ENCODE measurements around the gene APPBP2. TPM values are rescaled to one million over a fixed set of nuclear protein-coding genes. Genes with fewer than 3 reads are reported as not detected.
"Not testable (repeated sequence)": the region's sequence is repeated elsewhere in the genome, so short reads cannot be mapped to it uniquely, and the experiment has no call there.

APPBP2 gene
- total RNA-seq, 1 experiment from 2014 or later: 23.7 TPM

DNA sequence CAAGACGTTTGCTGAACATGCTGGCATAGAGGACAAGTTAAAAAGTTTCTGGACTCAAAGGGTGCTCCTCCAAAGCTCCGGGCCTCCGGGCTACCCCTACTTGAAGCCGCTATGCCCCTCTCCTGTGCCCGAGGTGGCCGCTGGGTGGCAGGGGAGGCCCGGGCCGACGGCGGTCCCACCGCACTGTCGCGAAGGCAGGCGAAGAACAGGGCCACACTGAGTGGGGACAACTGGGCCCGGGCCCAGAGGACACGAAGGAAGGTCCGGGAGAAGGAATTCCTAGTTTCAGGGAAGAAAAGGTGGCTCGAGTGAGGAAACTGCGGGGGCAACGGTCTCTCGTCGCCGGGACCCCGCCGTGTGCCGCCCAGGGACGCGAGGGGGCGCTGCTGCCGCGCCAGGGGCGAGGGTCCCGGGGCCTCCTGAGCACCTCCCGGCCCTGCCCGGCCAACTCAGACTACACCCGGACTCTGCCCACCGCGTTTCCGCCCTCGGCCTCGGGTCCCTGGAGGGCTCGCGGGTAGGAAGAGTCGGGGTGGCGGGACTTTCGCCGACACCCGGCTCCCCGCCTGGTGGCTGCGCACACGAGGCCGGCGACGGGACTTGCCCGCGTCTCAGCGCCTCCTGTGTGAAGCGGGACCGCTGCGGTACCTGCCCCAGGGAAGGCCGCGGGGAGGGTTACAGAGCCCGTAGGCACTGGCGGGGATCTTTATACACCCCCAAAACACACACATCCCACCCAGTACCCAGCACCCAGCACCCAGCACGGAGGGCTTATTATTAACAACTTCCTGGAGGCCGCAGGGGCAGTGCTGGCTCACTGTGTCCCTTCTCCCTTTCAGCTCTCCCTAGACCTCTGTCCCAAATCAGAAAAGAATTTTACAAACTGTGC lies 104.5 kb downstream of the APPBP2 start:
- no peak overlapping the region for H3K27ac ChIP-seq

DNA sequence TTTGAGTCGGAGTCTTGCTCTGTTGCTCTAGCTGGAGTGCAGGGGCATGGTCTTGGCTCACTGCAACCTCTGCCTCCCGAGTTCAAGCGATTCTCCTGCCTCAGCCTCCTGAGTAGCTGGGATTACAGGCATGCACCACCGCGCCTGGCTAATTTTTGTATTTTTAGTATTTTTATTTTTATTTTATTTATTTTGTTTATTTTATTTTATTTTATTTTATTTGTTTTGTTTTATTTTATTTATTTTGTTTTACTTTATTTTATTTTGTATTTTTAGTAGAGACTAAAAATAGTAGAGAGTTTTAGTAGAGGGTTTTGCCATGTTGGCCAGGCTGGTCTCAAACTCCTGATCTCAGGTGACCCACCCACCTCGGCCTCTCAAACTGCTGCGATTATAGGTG lies 106.2 kb downstream of the APPBP2 start:
- H3K36me3 ChIP-seq; H3K4me1 ChIP-seq; H3K9me3 ChIP-seq (replicated peaks); H3K27ac ChIP-seq; H3K4me3 ChIP-seq; H3K27me3 ChIP-seq; DNase-seq: not testable (repeated sequence)

More for the DNA sequence above, 104.5 kb downstream of the APPBP2 start:
- no peaks in the 10 kb centered on the region for H3K4me1 ChIP-seq
- no peaks in the 10 kb centered on the region for H3K27me3 ChIP-seq
- no peak overlapping the region for H3K4me3 ChIP-seq
- H3K36me3 ChIP-seq: no peaks in the 10 kb centered on the region
- DNase-seq: no peak
- no peaks in the 10 kb centered on the region for H3K9me3 ChIP-seq (replicated peaks)

GRCh38 chr17:60419003-60419402 lies 107.0 kb downstream of the APPBP2 start:
- not testable (repeated sequence) for H3K27me3 ChIP-seq; H3K27ac ChIP-seq; H3K9me3 ChIP-seq (replicated peaks); H3K4me3 ChIP-seq; DNase-seq; H3K4me1 ChIP-seq; H3K36me3 ChIP-seq

GRCh38 chr17:60416368-60416925 lies 109.6 kb downstream of the APPBP2 start:
- no peak for DNase-seq
- Histone ChIP-seq H3K36me3 (no peaks in the 10 kb centered on the region), H3K27ac (no peak overlapping the region), H3K4me1 (no peaks in the 10 kb centered on the region), H3K4me3 (no peak overlapping the region), H3K9me3 (replicated peaks) (no peaks in the 10 kb centered on the region), H3K27me3 (no peaks in the 10 kb centered on the region)

GRCh38 chr17:60415146-60415545 lies 110.9 kb downstream of the APPBP2 start:
- Histone ChIP-seq H3K27me3 (no peaks in the 10 kb centered on the region), H3K9me3 (replicated peaks) (no peaks in the 10 kb centered on the region), H3K4me3 (no peak overlapping the region), H3K36me3 (no peaks in the 10 kb centered on the region), H3K4me1 (no peaks in the 10 kb centered on the region), H3K27ac (no peak overlapping the region)
- DNase-seq: no peak

DNA sequence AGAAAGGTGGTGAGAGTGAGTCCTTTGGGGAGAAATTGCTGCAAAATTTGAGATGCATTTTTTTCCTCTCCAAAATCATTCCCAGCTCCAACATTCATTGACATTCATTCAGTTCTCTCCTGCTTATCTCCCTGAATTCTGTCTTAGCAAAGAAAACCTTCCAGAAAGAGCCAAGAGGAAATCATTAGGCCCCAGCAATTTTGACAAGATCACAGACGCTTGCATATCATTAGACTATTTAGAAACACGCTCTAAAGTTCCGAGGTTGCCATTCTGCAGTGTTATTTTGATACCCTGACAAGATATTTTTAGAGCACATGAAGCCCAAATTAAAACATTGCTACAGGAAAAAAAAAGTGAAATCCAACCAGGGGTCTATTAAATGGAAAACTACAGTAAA lies 113.3 kb downstream of the APPBP2 start:
- Histone ChIP-seq H3K36me3 (no peaks in the 10 kb centered on the region), H3K4me1 (no peaks in the 10 kb centered on the region; the same call in 1 of the 2 replicates), H3K4me3 (no peak overlapping the region), H3K9me3 (replicated peaks) (no peaks in the 10 kb centered on the region), H3K27me3 (no peaks in the 10 kb centered on the region), H3K27ac (no peak overlapping the region)
- DNase-seq: no peak

DNA sequence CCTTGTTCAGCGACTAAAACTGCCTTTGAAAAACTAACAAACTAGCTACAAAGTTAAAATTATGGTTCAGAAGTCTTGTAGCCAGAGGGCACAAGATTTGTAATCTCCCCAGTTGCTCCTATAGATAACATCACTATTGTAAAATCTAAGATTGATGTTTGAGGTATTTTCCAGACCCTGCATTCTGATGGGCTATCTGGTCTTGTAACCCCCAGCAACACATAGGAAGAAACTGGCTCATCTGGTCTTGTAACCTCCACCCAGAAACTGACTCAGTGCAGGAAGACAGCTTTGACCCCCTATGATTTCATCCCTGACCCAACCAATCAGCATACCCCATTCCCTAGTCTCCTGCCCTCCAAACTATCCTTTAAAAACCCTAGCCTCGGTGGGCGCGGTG lies 116.0 kb downstream of the APPBP2 start:
- DNase-seq: no peak

GRCh38 chr17:60406887-60407286 lies 119.2 kb downstream of the APPBP2 start:
- Histone ChIP-seq H3K4me3 (no peak overlapping the region), H3K27me3 (no peaks in the 10 kb centered on the region), H3K36me3 (no peaks in the 10 kb centered on the region), H3K4me1 (no peaks in the 10 kb centered on the region; the same call in 1 of the 2 replicates), H3K27ac (no peak overlapping the region), H3K9me3 (replicated peaks) (no peaks in the 10 kb centered on the region)
- DNase-seq: no peak

More for the DNA sequence above, 116.0 kb downstream of the APPBP2 start:
- H3K27me3 ChIP-seq: no peaks in the 10 kb centered on the region
- no peaks in the 10 kb centered on the region for H3K36me3 ChIP-seq
- H3K9me3 ChIP-seq (replicated peaks): no peaks in the 10 kb centered on the region
- no peak overlapping the region for H3K4me3 ChIP-seq
- H3K27ac ChIP-seq: no peak overlapping the region
- no peaks in the 10 kb centered on the region; the same call in 1 of the 2 replicates for H3K4me1 ChIP-seq

DNA sequence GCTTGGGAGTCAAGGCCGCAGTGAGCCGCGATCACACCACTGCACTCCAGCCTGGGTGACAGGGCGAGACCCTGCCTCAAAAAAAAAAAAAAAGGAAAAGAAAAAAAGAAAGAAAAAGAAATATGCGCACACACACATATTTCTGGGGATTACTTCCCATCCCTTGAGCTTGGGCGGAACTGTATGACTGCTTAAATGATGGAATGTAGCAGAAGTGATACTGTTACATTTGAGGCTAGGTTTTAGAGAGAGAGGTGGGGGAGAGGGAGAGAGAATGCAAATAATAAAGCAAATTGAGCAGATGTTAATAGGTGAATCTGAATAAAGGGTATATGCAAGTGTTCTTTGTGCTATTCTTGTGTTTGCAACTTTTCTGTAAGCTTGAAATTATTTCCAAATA lies 122.1 kb downstream of the APPBP2 start:
- no peak for DNase-seq
- Histone ChIP-seq H3K9me3 (replicated peaks) (no peaks in the 10 kb centered on the region), H3K4me3 (no peak overlapping the region), H3K4me1 (no peaks in the 10 kb centered on the region; the same call in 1 of the 2 replicates), H3K27ac (no peak overlapping the region), H3K27me3 (no peaks in the 10 kb centered on the region), H3K36me3 (no peaks in the 10 kb centered on the region)

DNA sequence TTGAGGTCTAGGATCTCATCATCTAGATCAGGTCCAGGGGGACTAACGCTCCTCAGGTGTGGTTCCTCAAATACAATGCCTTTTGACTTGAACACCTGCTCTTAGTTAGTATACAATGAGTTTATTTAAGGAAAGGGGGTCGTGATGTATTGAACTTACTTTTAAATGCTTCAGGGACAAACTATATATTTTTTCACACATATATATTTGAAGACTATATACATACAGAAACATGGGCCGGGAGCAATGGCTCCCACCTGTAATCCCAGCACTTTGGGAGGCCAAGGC lies 122.6 kb downstream of the APPBP2 start:
- Histone ChIP-seq H3K36me3 (no peaks in the 10 kb centered on the region), H3K9me3 (replicated peaks) (no peaks in the 10 kb centered on the region), H3K27ac (no peak overlapping the region), H3K27me3 (no peaks in the 10 kb centered on the region), H3K4me1 (no peaks in the 10 kb centered on the region; the same call in 1 of the 2 replicates), H3K4me3 (no peak overlapping the region)
- no peak for DNase-seq

DNA sequence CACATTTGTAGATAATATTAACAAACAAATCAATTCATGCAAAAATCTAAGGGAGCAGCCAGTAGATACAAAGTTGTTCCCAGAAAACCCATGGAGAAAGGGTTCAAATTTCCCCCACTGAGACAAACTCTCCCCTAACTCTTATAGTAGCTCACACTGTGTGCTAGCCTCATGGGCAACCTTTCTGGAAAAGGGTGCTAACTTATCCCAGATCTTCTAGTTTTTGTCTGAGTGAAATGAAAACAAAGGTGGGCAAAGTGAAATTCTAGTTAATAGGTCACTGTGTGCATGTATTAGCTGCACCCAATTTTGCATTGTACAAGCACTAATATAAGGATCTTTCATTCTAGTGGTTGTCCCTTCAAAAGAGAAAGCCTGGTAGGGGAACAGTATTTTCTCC lies 124.2 kb downstream of the APPBP2 start:
- Histone ChIP-seq H3K36me3 (no peaks in the 10 kb centered on the region), H3K27ac (no peak overlapping the region), H3K9me3 (replicated peaks) (no peaks in the 10 kb centered on the region), H3K4me1 (no peaks in the 10 kb centered on the region), H3K27me3 (no peaks in the 10 kb centered on the region), H3K4me3 (no peak overlapping the region)
- no peak for DNase-seq

DNA sequence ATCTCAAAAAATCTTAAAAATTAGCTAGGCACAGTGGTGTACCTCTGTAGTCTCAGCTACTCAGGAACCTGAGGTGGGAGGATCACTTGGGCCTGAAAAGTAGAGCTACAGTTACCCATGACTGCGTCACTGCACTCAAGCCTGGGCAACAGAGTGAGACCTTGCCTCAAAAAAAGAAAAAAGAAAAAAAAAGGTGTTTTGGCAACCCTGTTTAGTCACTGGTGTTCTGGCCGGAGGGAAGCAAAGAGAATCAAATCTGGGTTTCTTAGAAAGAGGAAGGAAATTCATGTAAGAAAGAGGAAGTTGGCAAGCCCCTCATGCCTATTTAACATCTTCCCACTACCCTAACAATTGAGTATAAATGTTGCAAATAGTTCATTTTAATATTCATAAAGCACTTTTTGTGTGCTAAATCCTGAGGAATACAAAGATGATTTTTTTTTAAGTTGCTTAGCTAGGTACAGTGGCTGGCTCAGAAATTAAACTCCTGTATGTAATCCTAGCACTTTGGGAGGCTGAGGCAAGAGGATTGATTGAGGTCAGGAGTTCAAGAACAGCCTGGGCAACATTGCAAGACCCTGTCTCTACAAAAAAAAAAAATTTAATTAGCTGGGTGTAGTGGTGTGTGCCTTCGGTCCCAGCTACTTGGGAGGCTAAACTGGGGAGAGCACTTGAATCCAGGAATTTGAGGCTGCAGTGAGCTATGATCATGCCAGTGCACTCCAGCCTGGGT lies 127.6 kb downstream of the APPBP2 start:
- Histone ChIP-seq H3K36me3 (no peaks in the 10 kb centered on the region), H3K27me3 (no peaks in the 10 kb centered on the region), H3K9me3 (replicated peaks) (no peaks in the 10 kb centered on the region), H3K4me3 (no peak overlapping the region), H3K27ac (no peak overlapping the region), H3K4me1 (no peaks in the 10 kb centered on the region)
- DNase-seq: no peak

- no peaks in the 10 kb centered on the region for H3K9me3 ChIP-seq (replicated peaks)
- DNase-seq: no peak
- H3K4me1 ChIP-seq: no peaks in the 10 kb centered on the region
- no peak overlapping the region for H3K27ac ChIP-seq
- H3K36me3 ChIP-seq: no peaks in the 10 kb centered on the region
- H3K4me3 ChIP-seq: no peak overlapping the region
- no peaks in the 10 kb centered on the region for H3K27me3 ChIP-seq
Measured at GRCh38 chr17:60396412-60396811, 129.6 kb downstream of the APPBP2 start.

DNA sequence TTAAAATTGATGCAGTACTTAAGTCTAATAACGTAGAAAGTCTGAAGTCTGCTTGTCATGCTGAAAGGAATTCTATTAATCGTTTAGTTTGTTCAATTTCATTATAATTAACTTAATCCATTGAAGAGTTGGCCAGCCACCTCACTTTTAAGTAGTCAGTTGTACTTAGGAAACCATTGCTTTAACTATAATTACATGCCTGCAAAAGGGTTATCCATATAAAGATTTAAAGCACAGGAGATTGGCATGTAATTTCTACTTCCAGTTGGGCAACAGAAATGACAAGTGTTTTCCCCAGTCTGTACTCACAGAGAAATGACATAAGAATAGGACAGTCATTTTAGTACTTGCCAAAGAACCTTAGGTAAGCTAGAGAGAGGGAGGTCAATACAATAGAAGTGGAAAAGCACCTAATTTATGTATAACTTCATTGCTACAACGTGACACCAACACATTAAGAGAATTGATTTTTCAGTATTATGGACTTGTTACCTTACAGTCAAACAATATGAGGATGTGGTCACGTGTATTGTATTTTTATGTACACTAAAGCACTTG lies 130.5 kb downstream of the APPBP2 start:
- no peaks in the 10 kb centered on the region for H3K9me3 ChIP-seq (replicated peaks)
- no peaks in the 10 kb centered on the region for H3K27me3 ChIP-seq
- H3K4me1 ChIP-seq: no peaks in the 10 kb centered on the region
- no peaks in the 10 kb centered on the region for H3K36me3 ChIP-seq
- no peak overlapping the region for H3K4me3 ChIP-seq
- DNase-seq: no peak
- H3K27ac ChIP-seq: no peak overlapping the region
